Gastroesophageal sphincter (tissue), 4 donors: ENCODE data around the gene ZFAND4. TPM values are rescaled to one million over a fixed set of nuclear protein-coding genes. Genes with fewer than 3 reads are reported as not detected.
"Not testable (repeated sequence)": the region's sequence is repeated elsewhere in the genome, so short reads cannot be mapped to it uniquely, and the experiment has no call there.

ENCODE experiments used
- ATAC-seq: fragments of 150-250 bp; one replicate; pipeline ENCODE4 v1.9.1; 2016; ENCODE audit warnings: mild to moderate bottlenecking, moderate library complexity
- H3K27ac ChIP-seq, 4 donors: fragments of 200-600 bp; sonication (generic) in 3 of 4; 1 replicate in 3 of 4; 2 replicates in 1 of 4; pipeline ENCODE4 v1.5.1; 2016 to 2019
- H3K27me3 ChIP-seq: fragments of 200-600 bp; sonication (generic); one replicate; pipeline ENCODE4 v1.5.1; 2019
- H3K36me3 ChIP-seq, 2 donors: fragments of 200-600 bp; sonication (generic); one replicate each; pipeline ENCODE4 v1.5.1; 2019; ENCODE audit warnings: control low read depth in 1 of 2
- H3K4me1 ChIP-seq, 3 donors: fragments of 200-600 bp; sonication (generic); 1 replicate in 2 of 3; 2 replicates in 1 of 3; pipeline ENCODE4 v1.5.1; 2016 to 2019; ENCODE audit warnings: control low read depth in 2 of 3
- H3K4me3 ChIP-seq, 2 donors: fragments of 200-600 bp; sonication (generic); one replicate each; pipeline ENCODE4 v1.5.1; 2019; ENCODE audit warnings: mild to moderate bottlenecking in 1 of 2, moderate library complexity in 1 of 2
- H3K9me3 ChIP-seq, 3 donors: fragments of 200-600 bp; sonication (generic); one replicate each; pipeline ENCODE4 v1.5.1; 2017 to 2019; ENCODE audit warnings: control low read depth in 2 of 3
- CTCF ChIP-seq, 4 experiments: fragments of 200-600 bp in 2 of 4; fragments of 450-650 bp in 2 of 4; sonication (generic) in 1 of 4; IDR thresholded peaks; one replicate each; pipeline ENCODE4 v1.5.1; 2017 to 2019; ENCODE audit warnings: antibody characterized with exemption in 4 of 4, mild to moderate bottlenecking in 2 of 4, moderate library complexity in 2 of 4
- EP300 ChIP-seq: sonication (generic); formaldehyde crosslinking; IDR thresholded peaks from one replicate; pipeline ENCODE4 v1.6.1; 2017; ENCODE audit warnings: antibody characterized with exemption, mild to moderate bottlenecking
- POLR2A ChIP-seq, 2 donors: fragments of 450-650 bp; IDR thresholded peaks; one replicate each; pipeline ENCODE4 v1.6.1; 2017; ENCODE audit warnings: antibody characterized with exemption in 2 of 2, mild to moderate bottlenecking in 2 of 2, moderate library complexity in 1 of 2
- POLR2AphosphoS5 ChIP-seq: sonication (generic); formaldehyde crosslinking; IDR thresholded peaks from one replicate; pipeline ENCODE4 v1.6.1; 2017; ENCODE audit warnings: antibody characterized with exemption
- WGBS, 2 donors: methylation state at CpG; one replicate each; pipeline ENCODE4 v1.1.5; 2018; ENCODE audit warnings: low coverage in 1 of 2; 5-methylcytosine and 5-hydroxymethylcytosine counted together
- total RNA-seq, 4 donors: library from RNA; depleted of rRNA; stranded (reverse); fragments of >200 nt; gene quantifications; one replicate each; pipeline ENCODE4 v1.1.0, GENCODE V29; 2016

The ZFAND4 gene
- total RNA-seq: 10 to 100 TPM; 13.7 to 20.0 (median 16.1) TPM

- no peaks in the 10 kb centered on the region for H3K9me3 ChIP-seq
- WGBS, 2 donors: 3% methylated on average over 5 of the region's 96 CpGs; no CpG with 5 or more reads in 1 of the 2 donors
- peak within 1 kb of the TSS; percentile 78 to 80 for H3K4me3 ChIP-seq
- H3K4me1 ChIP-seq: peaks cover 0 to 20% (median 0%) of the 10 kb centered on the region in 3 donors
- H3K36me3 ChIP-seq: no peaks in the 10 kb centered on the region
- ATAC-seq: peak; percentile 98
- TF ChIP-seq EP300 (no peak), POLR2AphosphoS5 (peak; percentile 77), POLR2A (IDR thresholded peaks at IDR 0.05) (peak; percentile 58 to 75), CTCF (IDR thresholded peaks at IDR 0.05) (peak in 3 of 4 experiments; percentile 63 to 84 (median 71))
- no peaks in the 10 kb centered on the region for H3K27me3 ChIP-seq
- H3K27ac ChIP-seq: peak within 1 kb of the TSS; percentile 60 to 94 (median 90)
These were observed at the start of gene ZFAND4 for GRCh38 chr10:45672181-45673073. TSS of gene ZFAND4 (minus strand) at chr10:45672772. CDS start at chr10:45663725, 9,047 bp downstream.

GRCh38 chr10:45721503-45721902 lies 48.9 kb upstream of the ZFAND4 start:
- H3K27me3 ChIP-seq, H3K4me3 ChIP-seq, H3K36me3 ChIP-seq, H3K27ac ChIP-seq, H3K4me1 ChIP-seq, ATAC-seq, H3K9me3 ChIP-seq: not testable (repeated sequence)
- 46 to 71% methylated on average over 4 to 7 of the region's 10 CpGs for WGBS, 2 donors

GRCh38 chr10:45717642-45718041 lies 45.1 kb upstream of the ZFAND4 start:
- not testable (repeated sequence) for H3K27me3 ChIP-seq, H3K36me3 ChIP-seq, H3K9me3 ChIP-seq, H3K4me1 ChIP-seq, H3K4me3 ChIP-seq, ATAC-seq, H3K27ac ChIP-seq
- 58 to 80% methylated on average over 1 of the region's 1 CpG for WGBS, 2 donors

GRCh38 chr10:45717053-45717452 lies 44.5 kb upstream of the ZFAND4 start:
- not testable (repeated sequence) for ATAC-seq, H3K4me1 ChIP-seq
- 43 to 55% methylated on average over 2 to 3 of the region's 3 CpGs for WGBS, 2 donors

GRCh38 chr10:45711223-45711622 lies 38.7 kb upstream of the ZFAND4 start:
- H3K4me1 ChIP-seq, ATAC-seq, H3K36me3 ChIP-seq, H3K27me3 ChIP-seq, H3K9me3 ChIP-seq, H3K27ac ChIP-seq, H3K4me3 ChIP-seq: not testable (repeated sequence)
- WGBS, 2 donors: 78 to 88% methylated on average over 1 of the region's 5 CpGs

More at GRCh38 chr10:45717053-45717452, 44.5 kb upstream of the ZFAND4 start:
- not testable (repeated sequence) for H3K4me3 ChIP-seq, H3K27me3 ChIP-seq, H3K36me3 ChIP-seq, H3K9me3 ChIP-seq, H3K27ac ChIP-seq

GRCh38 chr10:45710200-45710796 lies 37.7 kb upstream of the ZFAND4 start:
- H3K4me3 ChIP-seq, H3K27ac ChIP-seq, H3K9me3 ChIP-seq, H3K4me1 ChIP-seq, H3K36me3 ChIP-seq, ATAC-seq, H3K27me3 ChIP-seq: not testable (repeated sequence)
- WGBS, 2 donors: 24 to 27% methylated on average over 2 of the region's 3 CpGs

GRCh38 chr10:45678467-45678866 lies 5.9 kb upstream of the ZFAND4 start:
- not testable (repeated sequence) for H3K27ac ChIP-seq, H3K4me1 ChIP-seq, H3K4me3 ChIP-seq, H3K36me3 ChIP-seq, ATAC-seq, H3K27me3 ChIP-seq, H3K9me3 ChIP-seq
- WGBS, 2 donors: 77% methylated on average over 3 of the region's 14 CpGs; no CpG with 5 or more reads in 1 of the 2 donors

- no peak for ATAC-seq
- Histone ChIP-seq H3K4me1 (peaks cover 0 to 20% (median 0%) of the 10 kb centered on the region in 3 donors), H3K36me3 (no peaks in the 10 kb centered on the region), H3K4me3 (no peak overlapping the region), H3K27ac (no peak overlapping the region), H3K9me3 (no peaks in the 10 kb centered on the region), H3K27me3 (no peaks in the 10 kb centered on the region)
- 81 to 88% methylated on average over 5 to 8 of the region's 8 CpGs for WGBS, 2 donors
- TF ChIP-seq CTCF (IDR thresholded peaks at IDR 0.05): no peak
- no peak for TF ChIP-seq EP300
- no peak for TF ChIP-seq POLR2A (IDR thresholded peaks at IDR 0.05)
- TF ChIP-seq POLR2AphosphoS5: no peak
These were observed 2.8 kb upstream of the ZFAND4 start for GRCh38 chr10:45675388-45675787.
